Heart left ventricle (tissue), 16 donors: ENCODE results near the gene PLA2R1. TPM values are rescaled to one million over a fixed set of nuclear protein-coding genes. Genes with fewer than 3 reads are reported as not detected.

Source experiments
- ATAC-seq, 4 donors: fragments of 200-7000 bp; cut with Tn5 transposase; one replicate each; pipeline ENCODE4 v1.9.1; 2020 to 2022; ENCODE audit warnings: moderate library complexity in 4 of 4, mild to moderate bottlenecking in 3 of 4, moderate number of reproducible peaks in 1 of 4
- DNase-seq, 5 donors: peaks; one replicate each; pipeline ENCODE4 v3.0.0-alpha.2; 2020
- H3K27ac ChIP-seq, 12 donors: fragments of 200-600 bp; sonication (generic) in 4 of 12; one replicate each; pipeline versions ENCODE4 v1.5.0 to v1.8.0; 2016 to 2022; ENCODE audit warnings: mild to moderate bottlenecking in 2 of 12
- H3K27me3 ChIP-seq, 9 donors: fragments of 200-600 bp; sonication (generic) in 2 of 9; one replicate each; pipeline versions ENCODE4 v1.5.1 to v1.8.0; 2016 to 2022; ENCODE audit warnings: mild to moderate bottlenecking in 3 of 9
- H3K36me3 ChIP-seq, 9 donors: fragments of 200-600 bp; sonication (generic) in 2 of 9; one replicate each; pipeline versions ENCODE4 v1.5.0 to v1.8.0; 2018 to 2022; ENCODE audit warnings: mild to moderate bottlenecking in 2 of 9
- H3K4me1 ChIP-seq, 12 donors: fragments of 200-600 bp; sonication (generic) in 4 of 12; one replicate each; pipeline versions ENCODE4 v1.5.0 to v1.8.0; 2016 to 2022; ENCODE audit warnings: mild to moderate bottlenecking in 3 of 12
- H3K4me3 ChIP-seq, 12 donors: fragments of 200-600 bp; sonication (generic) in 4 of 12; one replicate each; pipeline versions ENCODE4 v1.5.0 to v1.8.0; 2017 to 2022; ENCODE audit warnings: mild to moderate bottlenecking in 9 of 12, moderate library complexity in 4 of 12
- H3K9me3 ChIP-seq, 12 donors: fragments of 200-600 bp; sonication (generic) in 4 of 12; one replicate each; pipeline versions ENCODE4 v1.5.0 to v1.8.0; 2016 to 2022; ENCODE audit warnings: mild to moderate bottlenecking in 1 of 12
- CTCF ChIP-seq, 12 donors: fragments of 200-600 bp; sonication (generic) in 4 of 12; IDR thresholded peaks; one replicate each; pipeline versions ENCODE4 v1.5.0 to v1.8.0; 2018 to 2022; ENCODE audit warnings: antibody characterized with exemption in 12 of 12, mild to moderate bottlenecking in 5 of 12
- POLR2A ChIP-seq, 2 donors: fragments of 450-650 bp; IDR thresholded peaks; one replicate each; pipeline ENCODE4 v1.6.1; 2017; ENCODE audit warnings: antibody characterized with exemption in 2 of 2, mild to moderate bottlenecking in 2 of 2, moderate library complexity in 2 of 2
- WGBS, 4 donors: extraction: QIAGEN DNeasy Blood & Tissue Kit in 2 of 4; methylation state at CpG; one replicate each; pipeline versions ENCODE4 v1.1.5 to v1.1.7; 2013 to 2018; 5-methylcytosine and 5-hydroxymethylcytosine counted together
- intact Hi-C, 10 donors: fragments of 100-400 bp; cut with DNase I; formaldehyde crosslinking; loops; one replicate each; pipeline versions ENCODE4 v1.11.1 to v1.14.2; 2022
- polyA plus RNA-seq, 2 donors: library from polyadenylated mRNA; stranded (reverse); fragments of 200-250 nt; gene quantifications; one replicate each; pipeline ENCODE4 v1.2.3, GENCODE V29; 2013
- total RNA-seq, 9 donors: library from RNA; depleted of rRNA in 2 of 9; stranded (reverse); fragments of >200 nt in 2 of 9; fragmentation: NEBNext Ultra II Directional in 3 of 9; extraction: Animal tissue kit (Norgen Biotek cat#: 25700) in 3 of 9; gene quantifications; one replicate each; pipeline versions ENCODE4 v1.1.0 to v1.2.4, GENCODE V29; 2016 to 2023
- donor health status: ischemic (EF 13 %, LVEDD 7.1; RV severe dilation, severe dysfunction).
- donor health status: healthy with polysubstance abuse.
- donor health status: DM: no; HTN: yes; CAD: no.
- donor health status: DM: no; HTN: no; CAD: no.
- donor health status: ischemic (EF 25% LVEDD 6.9; RV normal size, moderate dysfunction).
- donor health status: ischemic (EF 25% LVEDD 5.7; RV mildly dilated, moderate dysfunction).
- donor health status: healthy.
- donor health status: DM: yes; HTN: yes; CAD: no.
- donor health status: ischemic (EF 35%, LVEDD 5.7; RV mildly dilated, moderate dysfunction).
- donor health status: nonischemic (EF 11% LVEDD 7.7; RV severe dilation, severe dysfunction).
- donor health status: DM: yes; HTN: yes; CAD: no.
- donor health status: PGD.
- donor health status: ischemic (EF 29% LVEDD 5.4; RV normal size, mild dysfunction).
- donor health status: nonischemic (EF 23%, LVEDD 6.1; RV moderate dilation, normal function).

The PLA2R1 gene
- total and polyA plus RNA-seq, 11 donors: 0.36 to 4.7 (median 2.1) TPM

GRCh38 chr2:159890551-159891266, 171.7 kb downstream of the PLA2R1 start:
- H3K4me3 ChIP-seq: no peak overlapping the region
- H3K4me1 ChIP-seq: peaks cover 0 to 28% (median 0%) of the 10 kb centered on the region in 12 donors
- no peak overlapping the region for H3K27ac ChIP-seq
- DNase-seq: no peak
- no peak for TF ChIP-seq POLR2A (IDR thresholded peaks at IDR 0.05)
- TF ChIP-seq CTCF (IDR thresholded peaks at IDR 0.05): no peak
- intact Hi-C loops: no loop called here
- H3K36me3 ChIP-seq: peaks cover 0 to 5% (median 0%) of the 10 kb centered on the region in 9 donors
- ATAC-seq: no peak
- no peaks in the 10 kb centered on the region for H3K9me3 ChIP-seq
- 81 to 95% (median 86%) methylated on average over 1 of the region's 1 CpG for WGBS, 4 donors
- no peaks in the 10 kb centered on the region for H3K27me3 ChIP-seq

GRCh38 chr2:159882130-159882745, 180.2 kb downstream of the PLA2R1 start:
- Histone ChIP-seq H3K27me3 (no peaks in the 10 kb centered on the region), H3K27ac (no peak overlapping the region), H3K4me3 (no peak overlapping the region), H3K36me3 (peaks cover 0 to 20% (median 0%) of the 10 kb centered on the region in 9 donors), H3K4me1 (no peaks in the 10 kb centered on the region), H3K9me3 (no peaks in the 10 kb centered on the region)
- ATAC-seq (no peak), DNase-seq (no peak)
- intact Hi-C loops: no loop called here
- TF ChIP-seq CTCF (IDR thresholded peaks at IDR 0.05) (no peak), POLR2A (IDR thresholded peaks at IDR 0.05) (no peak)
- 62 to 70% (median 65%) methylated on average over 5 of the region's 5 CpGs for WGBS, 4 donors

Other genes with a start within 250 kb of the PLA2R1 start
- 1 to 10 TPM in 3 of 9 donors, under 1 TPM in 6; 0.26 to 5.2 (median 0.81) TPM for gene LY75, start 157.9 kb downstream of the PLA2R1 start, total RNA-seq
- under 1 TPM; 0.30 to 0.67 TPM for gene LY75, start 157.9 kb downstream of the PLA2R1 start, polyA plus RNA-seq
- gene ITGB6, start 137.7 kb upstream of the PLA2R1 start, total RNA-seq: 1 to 10 TPM in 4 of 9 donors, under 1 TPM in 5; 0.36 to 4.2 (median 0.96) TPM
- gene ITGB6, start 137.7 kb upstream of the PLA2R1 start, polyA plus RNA-seq: under 1 TPM; 0.27 to 0.28 TPM